Epithelial cell of prostate (primary cell): ENCODE measurements around the gene CFAP74.

Source experiments
- DNase-seq: peaks from one replicate; pipeline ENCODE4 v3.0.0-alpha.2; 2011; ENCODE audit warnings: low read depth, low spot score
- H3K27ac ChIP-seq: fragments of 450-650 bp; 2 replicates; pipeline ENCODE4 v1.5.1; 2017; ENCODE audit warnings: mild to moderate bottlenecking

CFAP74 gene, protein sequence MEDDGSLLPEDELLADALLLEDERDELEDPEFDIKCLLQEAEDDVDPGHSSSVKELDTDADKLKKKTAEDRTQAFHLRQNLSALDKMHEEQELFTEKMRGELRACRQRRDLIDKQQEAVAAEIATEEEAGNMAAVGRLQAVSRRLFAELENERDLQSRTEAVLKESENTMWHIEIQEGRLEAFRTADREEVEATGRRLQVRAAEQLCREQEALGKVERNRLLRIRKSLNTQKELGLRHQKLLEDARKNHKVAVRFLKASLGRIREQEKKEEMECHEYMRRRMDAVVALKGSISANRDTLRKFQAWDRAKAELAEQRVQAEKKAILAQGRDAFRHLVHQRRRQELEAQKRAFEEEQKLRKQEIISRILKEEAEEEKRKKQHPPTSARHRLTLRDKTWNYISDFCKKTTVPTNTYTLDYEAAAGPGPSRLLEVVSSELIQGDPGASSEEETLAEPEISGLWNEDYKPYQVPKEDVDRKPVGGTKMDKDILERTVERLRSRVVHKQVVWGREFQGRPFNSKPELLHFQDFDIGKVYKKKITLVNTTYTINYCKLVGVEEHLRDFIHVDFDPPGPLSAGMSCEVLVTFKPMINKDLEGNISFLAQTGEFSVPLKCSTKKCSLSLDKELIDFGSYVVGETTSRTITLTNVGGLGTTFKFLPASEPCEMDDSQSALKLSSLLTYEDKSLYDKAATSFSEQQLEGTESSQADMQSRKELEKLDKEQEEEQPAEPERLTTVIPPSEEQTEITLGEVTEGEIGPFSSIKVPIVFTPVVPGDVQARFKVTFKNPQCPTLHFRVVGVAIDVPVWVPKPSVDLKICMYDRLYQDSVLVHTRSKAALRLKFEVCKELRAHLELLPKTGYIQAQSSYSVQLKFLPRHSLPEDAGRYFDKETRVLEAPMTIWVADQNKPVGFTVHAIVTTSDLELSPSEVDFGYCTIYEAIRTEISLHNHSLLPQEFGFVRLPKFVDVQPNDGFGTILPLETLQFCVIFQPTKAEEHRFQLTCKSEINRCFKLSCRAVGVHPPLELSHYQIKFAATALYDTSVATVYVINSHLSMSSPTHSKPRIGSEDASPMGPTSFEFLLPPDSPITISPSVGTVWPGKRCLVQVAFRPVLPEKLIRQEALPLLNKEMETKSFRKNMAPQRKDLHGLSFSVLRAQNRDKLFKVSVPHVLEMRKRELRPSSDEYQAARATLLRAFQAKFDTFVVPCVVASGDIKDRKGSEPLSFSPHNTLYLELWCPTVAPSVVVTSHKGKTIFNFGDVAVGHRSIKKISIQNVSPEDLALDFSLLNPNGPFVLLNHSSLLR (N-terminal part only)

GRCh38 chr1:2003541-2004131, at the start of gene CFAP74:
TSS of gene CFAP74 (minus strand) at chr1:2003786. CDS start at chr1:1990956, 12,830 bp downstream.
- H3K27ac ChIP-seq: no peak within 1 kb of the TSS
- no peak for DNase-seq

GRCh38 chr1:2053217-2053616, 49.6 kb upstream of the CFAP74 start:
- no peak overlapping the region for H3K27ac ChIP-seq
- DNase-seq: no peak

DNA sequence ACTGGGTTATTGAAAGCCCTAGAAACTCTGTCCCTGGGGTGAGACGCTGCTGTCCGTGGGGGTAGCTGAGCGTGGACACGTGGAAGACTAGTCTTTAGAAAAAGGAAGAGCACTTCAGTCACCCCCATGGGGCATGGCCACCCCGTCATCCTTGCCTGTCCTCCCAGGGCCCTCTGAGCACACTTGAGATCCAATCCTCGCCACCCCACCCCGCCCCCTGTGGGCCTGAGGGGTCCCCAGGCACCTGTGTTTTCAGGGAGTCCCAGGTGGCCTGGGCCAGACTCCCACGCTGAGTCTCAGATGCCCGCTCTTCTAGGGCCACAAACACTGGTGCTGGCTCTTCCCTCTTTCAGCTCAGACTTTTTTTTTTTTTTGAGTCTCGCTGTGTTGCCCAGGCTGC, 49.2 kb upstream of the CFAP74 start:
- no peak for DNase-seq
- H3K27ac ChIP-seq: no peak overlapping the region

DNA sequence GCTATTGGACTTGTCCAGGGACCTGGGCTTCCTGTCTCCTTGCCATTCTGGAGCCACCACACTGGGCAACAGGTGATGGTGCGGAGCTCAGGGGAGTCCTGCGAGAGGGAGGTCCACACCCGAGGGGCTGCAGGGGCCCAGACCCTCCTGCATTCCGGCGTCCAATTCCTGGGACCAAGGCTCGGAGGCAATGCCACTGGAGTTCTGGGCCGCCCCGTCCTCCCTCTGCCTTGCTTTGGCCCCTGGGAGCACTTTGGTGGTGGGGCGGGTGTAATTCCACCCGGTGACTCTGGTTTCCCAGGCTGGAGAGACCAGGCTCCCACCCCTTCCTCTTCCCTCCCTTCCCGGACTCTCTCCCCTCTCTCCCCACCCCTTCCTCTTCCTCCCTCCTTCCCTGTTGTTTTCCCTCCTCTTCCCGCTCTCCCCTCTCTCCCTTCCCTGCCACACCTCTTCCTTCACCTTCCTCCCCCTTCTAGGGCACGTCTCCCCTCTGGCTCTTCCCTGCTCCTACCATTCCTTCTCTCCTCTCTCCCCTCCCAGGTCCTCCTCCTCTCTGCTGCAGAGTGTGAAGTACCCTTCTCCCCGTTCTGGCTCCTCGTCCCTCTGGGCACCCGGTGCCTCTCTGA, 48.6 kb upstream of the CFAP74 start:
- no peak overlapping the region for H3K27ac ChIP-seq
- DNase-seq: no peak

DNA sequence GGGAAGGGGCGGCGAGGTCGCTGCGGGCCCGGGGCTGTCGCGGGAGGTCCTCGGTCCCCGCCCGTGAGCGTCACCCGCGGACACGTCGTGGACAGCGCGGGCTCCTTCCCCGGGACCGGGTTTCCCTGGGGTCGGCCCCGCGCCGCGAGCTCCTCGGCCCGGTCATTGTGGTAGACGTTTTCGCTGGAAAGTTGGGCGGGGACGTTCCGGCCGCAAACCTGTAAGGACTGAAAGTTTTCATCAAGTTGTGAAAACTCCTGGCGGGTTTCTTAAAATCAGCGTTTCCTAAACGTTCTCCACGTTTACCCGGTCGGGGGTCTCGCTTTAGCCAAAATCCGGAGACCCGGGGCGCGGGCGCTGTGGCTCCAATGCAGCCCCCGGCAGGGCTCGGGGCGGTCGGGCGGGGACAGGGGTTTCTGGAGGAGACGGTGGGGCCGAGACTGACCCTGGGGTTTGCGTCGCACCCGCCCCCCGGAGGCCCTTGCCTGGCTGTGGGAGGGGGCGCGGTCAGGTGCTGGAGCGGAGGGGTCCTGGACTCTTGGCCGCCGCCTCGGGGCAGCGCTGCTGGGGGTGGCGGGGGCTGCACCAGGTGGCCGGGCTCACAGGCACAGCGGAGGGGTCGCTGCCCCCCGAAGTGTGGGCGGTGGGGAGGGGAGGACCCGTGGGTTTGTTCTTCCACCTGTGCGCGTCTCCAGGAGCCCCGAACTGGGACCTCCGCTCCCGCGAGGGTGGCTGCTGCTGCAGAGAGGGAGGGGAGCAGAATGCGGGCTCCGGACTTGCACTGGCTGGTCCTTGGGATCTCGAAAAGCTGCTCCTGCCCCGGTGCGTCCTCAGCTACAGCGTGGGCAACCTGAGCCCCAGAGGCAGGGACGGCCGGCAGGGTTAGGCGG, 47.5 kb upstream of the CFAP74 start:
- peak overlapping the region; percentile 21 for H3K27ac ChIP-seq
- DNase-seq: no peak

- DNase-seq: no peak
- peak overlapping the region; percentile 21 for H3K27ac ChIP-seq
Measured at GRCh38 chr1:2050461-2050792, 46.8 kb upstream of the CFAP74 start.

DNA sequence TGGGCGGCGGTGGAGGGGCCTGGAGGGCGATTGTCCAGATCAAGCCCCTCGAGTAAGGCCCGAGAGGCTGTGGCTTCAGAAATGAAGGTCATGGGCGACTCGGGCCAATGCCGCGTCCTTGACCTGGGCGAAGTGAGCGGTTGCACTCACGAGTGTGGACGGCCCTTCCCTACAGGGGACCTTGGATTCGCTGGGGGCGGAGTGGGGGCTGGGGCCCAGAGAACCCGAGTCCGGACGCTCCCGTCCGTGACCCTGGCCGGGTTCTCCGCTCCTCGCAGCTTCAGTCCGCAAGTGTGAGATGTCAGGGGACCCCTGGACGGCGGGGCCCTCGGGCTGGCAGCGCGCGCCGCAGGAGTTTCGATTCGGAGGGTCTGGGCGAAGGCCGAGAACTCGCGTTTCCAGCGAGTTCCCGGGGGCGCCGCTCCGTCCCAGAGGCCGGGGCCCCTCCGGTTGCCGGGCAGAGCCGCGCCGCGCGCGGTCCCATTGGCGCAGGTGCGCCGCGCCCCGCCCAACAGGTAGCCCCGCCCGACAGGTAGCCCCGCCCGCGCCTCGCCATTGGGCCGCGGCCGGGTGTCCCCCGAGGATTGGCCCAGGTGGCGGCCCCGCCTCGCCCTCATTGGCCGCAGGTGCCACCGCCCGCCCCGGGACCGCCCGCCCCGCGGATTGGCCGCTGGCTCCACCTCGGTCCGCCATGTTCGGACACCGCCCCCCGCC, 46.3 kb upstream of the CFAP74 start, which contains the start of gene PRKCZ:
Gene PRKCZ (plus strand): TSS at position 694 of the 714 bp plus-strand sequence. CDS start 220 bp downstream, outside the sequence.
- H3K27ac ChIP-seq: peak within 1 kb of the TSS; percentile 27
- peak; percentile 70 for DNase-seq

GRCh38 chr1:2049225-2049717, 45.7 kb upstream of the CFAP74 start:
- no peak for DNase-seq
- no peak overlapping the region for H3K27ac ChIP-seq

DNA sequence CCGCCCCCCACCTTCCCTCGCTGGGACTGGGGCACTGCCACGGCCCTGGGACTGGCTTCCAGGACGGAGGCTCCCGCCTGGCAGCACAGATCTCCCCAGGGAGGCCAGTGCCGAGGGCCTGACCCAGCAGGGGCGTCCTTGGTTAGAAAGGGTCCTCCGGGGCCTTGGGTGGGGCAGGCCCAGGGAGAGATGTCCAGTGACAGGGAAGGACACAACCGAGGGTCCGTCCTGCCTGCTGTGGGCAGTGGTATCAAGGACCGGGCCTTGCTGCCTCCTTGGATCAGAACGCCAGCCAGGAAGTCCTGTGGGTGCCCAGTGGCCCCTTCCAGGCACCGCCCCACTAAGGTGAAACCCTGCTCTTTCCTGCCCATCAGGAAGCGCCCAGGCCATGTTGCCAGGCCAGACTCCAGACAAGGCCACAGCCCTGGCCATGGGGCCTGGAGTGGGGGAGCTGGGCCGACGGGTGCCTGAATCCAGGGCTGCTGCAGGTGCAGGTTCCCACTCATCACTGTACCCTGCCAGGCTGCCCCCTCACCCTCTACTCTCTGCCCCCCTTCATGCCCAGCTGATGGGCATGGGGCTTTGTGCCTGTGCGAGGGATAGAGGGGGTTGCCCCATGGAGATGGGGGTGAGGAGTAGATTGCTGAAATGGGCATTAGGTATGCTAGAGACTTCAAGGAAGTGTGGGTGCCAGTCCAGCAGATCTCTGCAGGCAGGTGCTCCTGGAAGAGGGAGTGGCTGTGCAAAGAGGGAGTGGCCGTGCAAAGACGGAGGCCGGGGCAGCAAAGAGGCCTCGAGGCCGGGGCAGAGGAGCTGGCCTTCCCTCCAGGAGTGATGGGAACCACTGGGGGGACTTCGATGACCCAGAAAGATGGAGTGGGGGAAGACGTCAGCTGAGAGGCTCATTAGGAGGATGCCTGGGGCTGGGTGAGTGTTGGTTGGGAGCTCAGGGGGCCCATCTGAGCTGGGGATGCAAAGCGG, 44.5 kb upstream of the CFAP74 start:
- no peak for DNase-seq
- H3K27ac ChIP-seq: no peak overlapping the region

DNA sequence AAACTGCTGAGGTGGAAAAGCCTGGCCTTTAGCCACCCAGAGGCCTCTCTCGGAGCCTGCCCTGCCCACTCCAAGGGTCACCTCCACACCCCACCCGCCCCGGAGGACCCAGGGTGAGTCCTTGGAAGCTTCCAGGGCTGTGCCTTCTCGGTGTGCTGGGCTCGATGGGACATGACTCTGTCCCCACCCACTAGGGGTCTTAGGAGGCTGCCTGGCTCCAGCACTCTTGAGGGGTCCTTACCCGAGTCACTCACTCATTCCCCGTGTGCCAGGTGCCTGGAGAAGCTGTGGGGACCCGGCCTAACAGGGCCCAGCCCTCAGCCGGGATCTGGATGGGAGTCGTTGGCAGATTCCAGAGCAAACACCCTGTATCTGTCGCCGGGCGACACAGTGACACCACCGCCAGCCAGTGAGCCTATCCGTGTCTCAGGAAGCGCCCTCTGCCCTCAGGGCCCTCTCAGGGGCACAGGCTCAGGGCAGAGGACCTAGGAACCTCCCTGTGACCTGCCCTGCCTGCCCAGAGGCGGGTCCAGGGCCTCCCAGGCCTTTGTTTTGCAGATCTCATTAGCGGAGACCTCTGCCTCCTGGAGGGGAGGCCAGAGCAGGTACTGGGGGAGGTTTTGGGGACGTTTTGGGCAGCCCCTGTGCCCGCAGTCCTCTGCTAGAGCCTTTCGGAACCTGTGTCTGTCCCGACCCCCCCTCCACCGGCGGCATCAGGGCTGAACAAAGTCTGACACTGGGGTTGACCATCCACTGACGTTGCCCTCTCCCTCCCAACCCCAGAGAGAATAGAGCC, 43.6 kb upstream of the CFAP74 start:
- DNase-seq: no peak
- H3K27ac ChIP-seq: no peak overlapping the region

- no peak for DNase-seq
- H3K27ac ChIP-seq: no peak overlapping the region
Measured at GRCh38 chr1:2046174-2046917, 42.8 kb upstream of the CFAP74 start.

DNA sequence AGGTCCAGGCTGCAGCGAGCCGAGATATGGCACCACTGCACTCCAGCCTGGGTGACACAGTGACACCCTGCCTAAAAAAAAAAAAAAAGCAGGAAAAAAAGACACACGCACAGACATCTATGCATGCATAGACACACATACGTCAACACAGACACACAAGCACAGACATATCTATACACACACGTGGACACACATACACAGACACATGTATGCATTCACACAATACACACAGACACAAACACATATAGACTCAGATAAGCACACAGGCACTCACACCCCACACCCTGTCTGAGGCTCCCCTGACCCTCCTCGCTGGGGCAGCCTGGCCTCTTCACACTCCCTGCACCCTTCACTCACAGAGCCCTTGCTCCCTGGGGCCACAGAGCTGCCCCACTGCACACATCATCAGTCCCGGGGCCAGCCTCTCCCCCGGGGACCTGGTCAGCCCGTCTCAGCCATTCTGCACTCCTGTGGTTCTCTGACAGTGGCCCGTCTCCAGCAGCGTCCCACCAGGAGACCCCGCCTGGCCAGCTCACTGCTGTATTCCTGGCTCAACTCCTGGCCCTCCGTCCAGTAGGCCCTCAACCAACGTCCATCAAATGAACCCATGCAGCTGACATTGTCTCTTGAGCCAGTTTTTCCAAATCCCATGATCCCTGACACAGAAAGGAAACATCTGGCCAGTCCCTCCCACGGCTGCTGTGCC, 42.0 kb upstream of the CFAP74 start:
- no peak for DNase-seq
- no peak overlapping the region for H3K27ac ChIP-seq

- no peak for DNase-seq
- H3K27ac ChIP-seq: no peak overlapping the region
Measured at GRCh38 chr1:2044510-2045319, 41.1 kb upstream of the CFAP74 start.

DNA sequence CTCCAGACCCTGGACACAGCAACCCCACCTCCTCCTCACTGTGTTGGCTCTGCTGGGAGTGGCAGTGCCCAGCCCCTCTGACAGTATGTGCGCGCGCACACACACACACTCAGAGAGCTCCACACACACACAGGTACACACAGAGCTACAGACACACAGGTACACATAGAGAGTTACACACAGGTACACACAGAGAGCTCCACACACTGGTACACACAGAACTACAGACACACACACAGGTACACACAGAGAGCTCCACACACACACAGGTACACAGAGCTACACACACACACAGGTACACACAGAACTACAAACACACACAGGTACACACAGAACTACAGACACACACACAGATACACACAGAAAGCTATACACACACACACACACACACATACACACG, 40.3 kb upstream of the CFAP74 start:
- DNase-seq: no peak
- H3K27ac ChIP-seq: no peak overlapping the region
